ENCODE data around the gene SHB.
"Not testable (repeated sequence)": the region's sequence is repeated elsewhere in the genome, so short reads cannot be mapped to it uniquely, and the experiment has no call there.

Gene SHB

GRCh38 chr9:38051780-38052546 is 17.1 kb downstream of the SHB start:
- no peak for TF ChIP-seq CTCF (IDR thresholded peaks at IDR 0.05; ENCODE audit: insufficient read depth, low read depth, low read length, missing control alignments)
- DNase-seq (ENCODE audit: low read depth), result no peak
- H3K4me3 ChIP-seq (ENCODE audit: low read depth, low read length), result no peak overlapping the region

- no peak overlapping the region for H3K4me3 ChIP-seq (ENCODE audit: low read depth, low read length)
- no peak for TF ChIP-seq CTCF (IDR thresholded peaks at IDR 0.05; ENCODE audit: insufficient read depth, low read depth, low read length, missing control alignments)
- DNase-seq (ENCODE audit: low read depth), result no peak
These were observed 20.6 kb downstream of the SHB start for GRCh38 chr9:38048316-38048969.

- no peak for TF ChIP-seq CTCF (IDR thresholded peaks at IDR 0.05; ENCODE audit: insufficient read depth, low read depth, low read length, missing control alignments)
- H3K4me3 ChIP-seq (ENCODE audit: low read depth, low read length), result no peak overlapping the region
- no peak for DNase-seq (ENCODE audit: low read depth)
These were observed 21.5 kb downstream of the SHB start for GRCh38 chr9:38047301-38048251.

GRCh38 chr9:38046661-38047300 is 22.2 kb downstream of the SHB start:
- no peak overlapping the region for H3K4me3 ChIP-seq (ENCODE audit: low read depth, low read length)
- no peak for TF ChIP-seq CTCF (IDR thresholded peaks at IDR 0.05; ENCODE audit: insufficient read depth, low read depth, low read length, missing control alignments)
- DNase-seq (ENCODE audit: low read depth), result no peak

GRCh38 chr9:38045939-38046338 is 23.1 kb downstream of the SHB start:
- not testable (repeated sequence) for H3K4me3 ChIP-seq (ENCODE audit: low read depth, low read length); DNase-seq (ENCODE audit: low read depth)

GRCh38 chr9:38044706-38045105 is 24.3 kb downstream of the SHB start:
- TF ChIP-seq CTCF (IDR thresholded peaks at IDR 0.05; ENCODE audit: insufficient read depth, low read depth, low read length, missing control alignments), result no peak

More at GRCh38 chr9:38044706-38045105, 24.3 kb downstream of the SHB start:
- H3K4me3 ChIP-seq (ENCODE audit: low read depth, low read length), result no peak overlapping the region
- DNase-seq (ENCODE audit: low read depth), result no peak
